Measurements from ENCODE around the gene PRPF19. TPM values are rescaled to one million over a fixed set of nuclear protein-coding genes. Genes with fewer than 3 reads are reported as not detected.

Gene PRPF19
- total and polyA plus RNA-seq, 2 of the 4 experiments (the other 2 are of a cell fraction), result 29.8 to 50.4 TPM

DNA sequence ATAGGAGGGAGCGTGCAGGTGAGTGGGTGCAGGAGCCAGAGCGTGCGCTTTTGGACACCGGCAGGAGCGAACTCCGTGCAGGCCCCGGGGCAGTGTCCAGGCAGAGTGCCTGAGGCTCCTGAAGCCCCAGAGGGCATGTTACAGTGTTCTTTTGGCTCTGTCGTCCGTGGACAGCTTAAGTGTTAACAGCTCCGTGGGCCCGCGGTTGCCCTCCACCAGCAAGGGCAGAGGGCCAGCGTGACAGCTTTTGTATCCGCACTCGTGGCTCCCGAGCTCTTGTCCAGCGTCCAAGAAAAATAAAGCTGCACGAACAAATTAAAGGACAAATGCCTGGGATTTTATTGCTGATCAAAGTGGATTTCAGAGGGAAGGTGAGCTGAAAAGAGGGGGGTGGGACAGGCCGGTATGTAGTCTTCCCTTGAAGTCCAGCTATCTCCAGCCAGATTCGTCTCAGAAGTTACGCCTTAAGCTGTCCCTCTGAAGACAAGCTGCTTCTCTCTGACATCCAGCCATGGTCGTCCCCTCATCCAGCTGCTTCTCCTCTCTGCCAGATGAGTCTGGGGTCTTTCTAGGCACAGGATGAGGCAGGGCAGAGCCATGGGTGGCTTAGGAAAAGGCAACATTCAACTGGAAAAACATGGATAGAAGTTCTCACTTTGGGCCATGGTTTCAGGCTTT, 6.6 kb upstream of the PRPF19 start:
- 0 out of 3 replicates have a peak overlapping the region, but pooled peaks have one; percentile 98 for H2BK15ac ChIP-seq (ENCODE audit: low read depth, low read length)
- H3K27me3 ChIP-seq (ENCODE audit: control insufficient read depth, insufficient read depth, low read length), result peaks cover 10% of the 10 kb centered on the region
- H3K23ac ChIP-seq (ENCODE audit: low read depth, low read length), result peak overlapping the region; percentile 82; the same call in 1 of the 2 replicates
- BruUV-seq (replicated peaks), result no TSS peak
- peak overlapping the region; percentile 28 for H2BK120ac ChIP-seq (ENCODE audit: low read depth, low read length)
- peaks cover 7% of the 10 kb centered on the region for H3K9me1 ChIP-seq (ENCODE audit: insufficient read depth, low read length)
- peak overlapping the region; percentile 98 for H3K4ac ChIP-seq (ENCODE audit: low read depth, low read length)
- H2AK5ac ChIP-seq (ENCODE audit: low read depth, low read length), result 0 out of 2 replicates have a peak overlapping the region, but pooled peaks have one; percentile 47
- intact Hi-C loops (cut with micrococcal nuclease), result no loop called here
- 71% methylated on average over 13 of the region's 22 CpGs; no CpG with 5 or more reads in 1 of the 2 experiments for WGBS, 2 experiments (ENCODE audit: extremely low coverage in 2 of 2, insufficient read length in 1 of 2)
- H3K56ac ChIP-seq (ENCODE audit: extremely low read depth, insufficient read depth, low read length), result peak overlapping the region; percentile 11; the same call in 1 of the 2 replicates
- CTCF ChIA-PET, result interaction anchor here (0.6 kb wide), 3 partner anchors 25 to 231 kb away, joined by 3 to 4 read pairs (median 4); no protein-coding TSS in a partner anchor
- peak overlapping the region; percentile 83 for H4K5ac ChIP-seq (ENCODE audit: low read depth, low read length)
- H3K4me2 ChIP-seq (ENCODE audit: low read depth, low read length), result peak overlapping the region; percentile 75; the same call in 1 of the 2 replicates
- no peak overlapping the region for H2BK5ac ChIP-seq (ENCODE audit: low read depth, low read length, poor library complexity, severe bottlenecking)
- TF ChIP-seq, protein P1, sequence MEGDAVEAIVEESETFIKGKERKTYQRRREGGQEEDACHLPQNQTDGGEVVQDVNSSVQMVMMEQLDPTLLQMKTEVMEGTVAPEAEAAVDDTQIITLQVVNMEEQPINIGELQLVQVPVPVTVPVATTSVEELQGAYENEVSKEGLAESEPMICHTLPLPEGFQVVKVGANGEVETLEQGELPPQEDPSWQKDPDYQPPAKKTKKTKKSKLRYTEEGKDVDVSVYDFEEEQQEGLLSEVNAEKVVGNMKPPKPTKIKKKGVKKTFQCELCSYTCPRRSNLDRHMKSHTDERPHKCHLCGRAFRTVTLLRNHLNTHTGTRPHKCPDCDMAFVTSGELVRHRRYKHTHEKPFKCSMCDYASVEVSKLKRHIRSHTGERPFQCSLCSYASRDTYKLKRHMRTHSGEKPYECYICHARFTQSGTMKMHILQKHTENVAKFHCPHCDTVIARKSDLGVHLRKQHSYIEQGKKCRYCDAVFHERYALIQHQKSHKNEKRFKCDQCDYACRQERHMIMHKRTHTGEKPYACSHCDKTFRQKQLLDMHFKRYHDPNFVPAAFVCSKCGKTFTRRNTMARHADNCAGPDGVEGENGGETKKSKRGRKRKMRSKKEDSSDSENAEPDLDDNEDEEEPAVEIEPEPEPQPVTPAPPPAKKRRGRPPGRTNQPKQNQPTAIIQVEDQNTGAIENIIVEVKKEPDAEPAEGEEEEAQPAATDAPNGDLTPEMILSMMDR (conservative IDR thresholded peaks at IDR 0.05; ENCODE audit: low read depth, low read length), result no peak
- no peak for TF ChIP-seq BHLHE40 (IDR thresholded peaks at IDR 0.05; ENCODE audit: low read depth, low read length)
- no peak for TF ChIP-seq CEBPB (IDR thresholded peaks at IDR 0.05; ENCODE audit: low read depth, low read length)
- TF ChIP-seq, protein P2, sequence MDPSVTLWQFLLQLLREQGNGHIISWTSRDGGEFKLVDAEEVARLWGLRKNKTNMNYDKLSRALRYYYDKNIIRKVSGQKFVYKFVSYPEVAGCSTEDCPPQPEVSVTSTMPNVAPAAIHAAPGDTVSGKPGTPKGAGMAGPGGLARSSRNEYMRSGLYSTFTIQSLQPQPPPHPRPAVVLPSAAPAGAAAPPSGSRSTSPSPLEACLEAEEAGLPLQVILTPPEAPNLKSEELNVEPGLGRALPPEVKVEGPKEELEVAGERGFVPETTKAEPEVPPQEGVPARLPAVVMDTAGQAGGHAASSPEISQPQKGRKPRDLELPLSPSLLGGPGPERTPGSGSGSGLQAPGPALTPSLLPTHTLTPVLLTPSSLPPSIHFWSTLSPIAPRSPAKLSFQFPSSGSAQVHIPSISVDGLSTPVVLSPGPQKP (IDR thresholded peaks at IDR 0.05; ENCODE audit: borderline replicate concordance, low read depth, low read length), result no peak
- no peak for TF ChIP-seq RCOR1 (IDR thresholded peaks at IDR 0.05; ENCODE audit: insufficient replicate concordance, low read length)
- no peak for TF ChIP-seq FOS (IDR thresholded peaks at IDR 0.05; ENCODE audit: low read depth, low read length)
- no peak for TF ChIP-seq POLR2A (IDR thresholded peaks at IDR 0.05; ENCODE audit: low read depth, low read length)
- TF ChIP-seq RFX5 (IDR thresholded peaks at IDR 0.05; ENCODE audit: low read depth, low read length), result no peak
- peaks cover 3% of the 10 kb centered on the region; the same call in 1 of the 2 replicates for H4K20me1 ChIP-seq (ENCODE audit: insufficient read depth, low read length)
- no peak overlapping the region for H3K27ac ChIP-seq (ENCODE audit: insufficient read depth, low read length)
- H2AFZ ChIP-seq (replicated peaks; ENCODE audit: low read length, poor library complexity), result peak overlapping the region; percentile 99
- POLR2A ChIA-PET (ENCODE audit: unreplicated experiment), result no interaction called here
- peaks cover 4% of the 10 kb centered on the region; the same call in 1 of the 2 replicates for H3K4me1 ChIP-seq (ENCODE audit: control insufficient read depth, insufficient read depth, low read length)
- peak overlapping the region; percentile 100 for H4K91ac ChIP-seq (ENCODE audit: insufficient read depth, low read depth, low read length)
- H2AK9ac ChIP-seq (replicated peaks; ENCODE audit: low read depth, low read length, poor library complexity), result no peak overlapping the region
- no peaks in the 10 kb centered on the region for H3K9me3 ChIP-seq (ENCODE audit: control insufficient read depth, insufficient read depth, low read length)
- H3K9ac ChIP-seq (ENCODE audit: low read depth, low read length), result peak overlapping the region; percentile 95; the same call in 1 of the 2 replicates
- in situ Hi-C loops (cut with MboI; ENCODE audit: low sequenced_read_pairs), result loop anchor here (25.0 kb wide), 1 partner anchor 1326 kb away; no protein-coding TSS in a partner anchor
- DNase-seq (no peak), ATAC-seq (ENCODE audit: low read depth) (no peak)
- H3K4me3 ChIP-seq (ENCODE audit: insufficient read depth, low read depth, low read length), result no peak overlapping the region
- peaks cover 11 to 32% of the 10 kb centered on the region in 2 experiments for H3K79me1 ChIP-seq (ENCODE audit: low read depth in 1 of 2, low read length in 2 of 2)
- H3K36me3 ChIP-seq (ENCODE audit: control insufficient read depth, insufficient read depth, low read length), result no peaks in the 10 kb centered on the region
- dilution Hi-C loops (cut with HindIII; ENCODE audit: low sequenced_read_pairs, unreplicated experiment), result no loop called here
- H3K14ac ChIP-seq (replicated peaks; ENCODE audit: low read depth, low read length), result peak overlapping the region; percentile 99
- H3K18ac ChIP-seq (ENCODE audit: low read depth, low read length), result no peak overlapping the region
- H4K8ac ChIP-seq (ENCODE audit: low read depth in 2 of 2, low read length in 2 of 2), result peak overlapping the region; percentile 42 to 100
- no peak overlapping the region for H2BK20ac ChIP-seq (ENCODE audit: low read depth, low read length)
